ENCODE measurements around the gene CDH23.

- TF ChIP-seq CTCF (IDR thresholded peaks at IDR 0.05) (no peak), POLR2A (IDR thresholded peaks at IDR 0.05) (no peak)
Observed at GRCh38 chr10:71771204-71771603, 374.5 kb downstream of the CDH23 start.
